IPS-18c (cell line): ENCODE results near the gene VSIR.

ENCODE experiments used
- H3K4me3 ChIP-seq: 2 replicates; pipeline ENCODE4 v1.7.0; 2013; ENCODE audit warnings: low read depth, mild to moderate bottlenecking, low read length, moderate library complexity; ENCODE audit not compliant: insufficient read depth
- H3K9me3 ChIP-seq: one replicate; pipeline ENCODE4 v1.6.1; 2013; ENCODE audit warnings: mild to moderate bottlenecking, low read length, moderate library complexity; ENCODE audit not compliant: control insufficient read depth, insufficient read depth

VSIR gene

DNA sequence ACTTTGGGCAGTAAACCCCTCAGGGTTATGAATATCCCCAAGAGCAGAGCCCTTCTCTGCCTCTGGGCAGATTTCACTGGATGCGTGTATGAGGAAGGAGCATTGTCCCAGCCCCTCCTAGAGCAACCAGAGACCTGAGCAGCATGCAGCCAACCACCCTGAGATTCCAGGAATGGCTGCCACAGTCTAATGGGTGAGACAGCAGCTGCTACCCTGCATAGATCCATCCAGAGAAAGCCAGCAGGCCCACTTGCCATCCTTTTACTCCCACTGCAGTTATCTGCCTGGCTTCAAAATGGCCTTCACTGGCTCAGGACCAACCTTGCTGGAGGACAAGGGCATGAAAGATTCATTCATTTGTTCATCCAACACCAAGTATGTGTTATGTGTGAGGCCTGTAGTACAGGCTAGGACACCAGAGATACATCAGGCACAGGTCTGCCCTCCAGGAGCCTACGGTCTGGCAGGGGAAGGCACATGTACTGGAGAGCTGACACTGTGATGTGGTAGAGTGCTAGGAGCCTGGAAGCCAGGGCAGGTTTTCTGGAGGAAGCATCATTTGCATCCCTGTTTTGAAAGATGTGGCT lies 27.6 kb downstream of the VSIR start:
- H3K9me3 ChIP-seq, result no peaks in the 10 kb centered on the region
- no peak overlapping the region for H3K4me3 ChIP-seq

- H3K9me3 ChIP-seq, result no peaks in the 10 kb centered on the region
Observed at GRCh38 chr10:71744897-71745663, 28.2 kb downstream of the VSIR start.

GRCh38 chr10:71743866-71744265 lies 29.5 kb downstream of the VSIR start:
- Histone ChIP-seq H3K9me3 (no peaks in the 10 kb centered on the region), H3K4me3 (no peak overlapping the region)

More at GRCh38 chr10:71744897-71745663, 28.2 kb downstream of the VSIR start:
- no peak overlapping the region for H3K4me3 ChIP-seq

DNA sequence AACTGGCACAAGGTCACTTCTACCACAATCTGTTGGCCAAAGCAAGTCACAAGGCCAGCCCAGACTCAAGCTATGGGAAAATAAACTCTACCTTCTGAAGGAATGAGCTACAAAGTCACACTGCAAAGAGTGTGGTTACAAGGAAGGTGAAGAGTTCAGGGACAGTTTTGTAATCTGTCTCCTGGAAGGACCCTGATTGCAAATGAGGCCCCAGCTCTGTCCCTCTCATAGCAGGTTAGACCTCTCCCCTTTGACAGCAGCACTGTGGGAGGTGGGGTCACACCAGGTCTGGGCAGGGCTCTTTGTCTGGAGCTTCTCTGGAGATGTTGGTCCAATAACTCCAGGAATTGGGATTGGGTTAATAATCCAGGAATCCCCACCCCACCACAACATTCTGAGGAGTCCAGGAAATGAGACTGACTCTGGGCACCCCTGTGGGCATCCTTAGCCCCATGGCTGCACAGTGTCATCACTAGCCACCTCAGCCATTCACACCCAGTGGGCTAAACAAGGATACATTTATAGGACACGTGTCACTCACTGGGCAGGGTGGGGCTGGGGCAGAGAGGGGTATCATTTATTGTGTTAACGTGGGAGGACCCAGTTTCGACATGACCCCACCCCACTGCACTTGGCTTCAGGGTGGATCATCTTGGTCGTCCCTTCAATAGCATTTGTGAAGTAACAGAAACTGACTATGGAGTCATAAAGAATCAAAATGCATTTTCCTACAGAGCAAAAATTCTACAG lies 30.1 kb downstream of the VSIR start:
- no peaks in the 10 kb centered on the region for H3K9me3 ChIP-seq
- H3K4me3 ChIP-seq, result no peak overlapping the region

- no peak overlapping the region for H3K4me3 ChIP-seq
- no peaks in the 10 kb centered on the region for H3K9me3 ChIP-seq
Observed at GRCh38 chr10:71742301-71743088, 30.8 kb downstream of the VSIR start.

DNA sequence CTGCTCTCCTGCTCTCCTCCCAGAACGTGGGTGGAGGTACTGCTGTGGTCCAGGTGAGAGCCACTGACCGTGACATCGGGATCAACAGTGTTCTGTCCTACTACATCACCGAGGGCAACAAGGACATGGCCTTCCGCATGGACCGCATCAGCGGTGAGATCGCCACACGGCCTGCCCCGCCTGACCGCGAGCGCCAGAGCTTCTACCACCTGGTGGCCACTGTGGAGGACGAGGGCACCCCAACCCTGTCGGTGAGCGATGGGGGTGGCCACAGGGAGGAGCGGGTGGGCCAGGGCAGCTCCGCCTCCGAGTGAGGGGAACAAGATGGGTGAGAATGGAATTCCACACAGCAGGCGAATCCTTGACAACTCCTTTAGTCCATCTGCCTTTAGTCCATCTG lies 31.6 kb downstream of the VSIR start:
- Histone ChIP-seq H3K4me3 (no peak overlapping the region), H3K9me3 (no peaks in the 10 kb centered on the region)

DNA sequence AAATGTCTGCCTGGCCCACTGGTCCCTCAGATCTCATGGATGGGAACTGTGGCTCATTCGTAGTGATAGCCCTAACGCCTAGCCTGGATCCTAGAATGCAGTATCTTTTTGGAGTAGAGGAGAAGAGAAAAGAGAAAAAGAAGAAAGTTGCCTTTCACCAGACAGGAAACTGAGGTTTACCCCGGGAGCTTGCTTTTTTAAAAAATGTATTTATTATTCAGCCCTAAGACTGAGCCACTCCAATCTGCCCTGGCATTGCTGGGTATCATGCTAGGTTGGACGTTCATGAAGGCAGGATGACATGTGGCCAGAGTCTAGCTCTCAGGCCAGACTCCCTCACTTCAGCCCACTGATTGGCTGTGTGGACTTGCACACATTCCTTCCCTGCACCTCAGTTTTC lies 32.3 kb downstream of the VSIR start:
- Histone ChIP-seq H3K9me3 (no peaks in the 10 kb centered on the region), H3K4me3 (no peak overlapping the region)

GRCh38 chr10:71740069-71740653 lies 33.2 kb downstream of the VSIR start:
- no peak overlapping the region for H3K4me3 ChIP-seq
- H3K9me3 ChIP-seq, result no peaks in the 10 kb centered on the region

GRCh38 chr10:71739358-71739900 lies 33.9 kb downstream of the VSIR start:
- H3K4me3 ChIP-seq, result no peak overlapping the region
- H3K9me3 ChIP-seq, result no peaks in the 10 kb centered on the region

DNA sequence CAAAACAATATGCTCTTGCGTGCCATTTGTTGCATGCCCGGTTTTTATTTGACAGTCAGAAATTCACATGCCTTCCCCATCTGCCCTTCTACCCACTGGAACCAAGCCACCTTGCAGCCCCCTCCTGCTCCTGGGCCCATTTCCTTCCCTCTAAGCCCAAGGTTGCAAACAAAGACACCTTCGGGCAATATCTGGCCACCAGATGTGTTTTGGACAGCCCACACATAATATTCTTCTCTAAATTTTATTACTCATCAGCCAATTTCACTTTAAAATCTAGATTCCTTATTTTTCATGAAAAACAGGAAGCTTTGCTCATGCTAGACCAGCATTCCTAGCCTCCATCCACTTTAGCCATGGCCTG lies 35.5 kb downstream of the VSIR start:
- H3K4me3 ChIP-seq, result no peak overlapping the region
- H3K9me3 ChIP-seq, result no peaks in the 10 kb centered on the region

DNA sequence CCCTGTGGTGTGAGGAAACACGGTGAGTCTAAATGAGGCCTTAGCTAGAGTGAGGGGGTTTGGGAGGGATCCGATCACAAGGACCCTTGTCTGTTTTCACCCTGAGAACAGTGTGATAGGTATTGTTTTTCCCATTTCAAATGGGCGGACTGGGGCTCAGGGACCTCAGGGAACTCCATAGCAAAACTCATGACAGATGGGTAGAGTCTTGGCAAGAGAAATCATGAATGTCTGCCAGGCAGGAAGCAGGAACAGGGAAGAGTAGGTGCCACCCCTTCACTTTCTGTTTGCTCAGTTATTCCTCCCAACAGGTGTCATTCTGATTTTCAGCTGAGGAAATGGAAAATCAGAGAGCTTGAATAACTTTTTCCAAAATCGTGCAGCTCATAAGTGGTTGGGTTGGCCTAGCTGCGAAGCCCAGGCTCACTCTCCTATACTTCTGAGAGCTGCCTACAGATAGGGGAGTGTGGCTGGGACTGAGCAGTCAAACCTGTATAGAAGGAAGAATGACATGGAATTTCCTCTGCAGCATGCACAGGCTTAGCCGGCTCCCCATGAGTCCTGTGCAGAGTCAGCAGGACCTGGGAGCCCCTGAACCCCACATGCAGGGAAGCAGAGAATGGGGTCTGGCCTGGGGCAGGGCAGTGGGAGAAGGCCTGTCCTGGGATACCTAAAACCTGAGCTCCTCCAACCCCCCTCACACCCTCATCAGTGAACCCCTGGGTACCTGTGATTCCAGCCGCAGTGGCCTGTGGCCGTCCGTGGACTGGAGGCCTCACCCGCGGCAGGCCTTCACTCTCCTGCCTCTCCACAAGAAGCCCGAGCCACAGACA lies 36.1 kb downstream of the VSIR start:
- Histone ChIP-seq H3K4me3 (no peak overlapping the region), H3K9me3 (no peaks in the 10 kb centered on the region)

- no peaks in the 10 kb centered on the region for H3K9me3 ChIP-seq
- H3K4me3 ChIP-seq, result no peak overlapping the region
Observed at GRCh38 chr10:71736570-71736952, 36.8 kb downstream of the VSIR start.

GRCh38 chr10:71735709-71736569 lies 37.4 kb downstream of the VSIR start:
- Histone ChIP-seq H3K4me3 (no peak overlapping the region), H3K9me3 (no peaks in the 10 kb centered on the region)

GRCh38 chr10:71734797-71735196 lies 38.5 kb downstream of the VSIR start:
- Histone ChIP-seq H3K4me3 (no peak overlapping the region), H3K9me3 (no peaks in the 10 kb centered on the region)

GRCh38 chr10:71731791-71732190 lies 41.5 kb downstream of the VSIR start:
- H3K9me3 ChIP-seq, result no peaks in the 10 kb centered on the region
- H3K4me3 ChIP-seq, result no peak overlapping the region
